HG02884 (cell line): Measurements from ENCODE around the gene INTS11.
A peak's percentile ranks its signal among the peaks of the same experiment; 100 is the strongest.
"Not testable (repeated sequence)": the region's sequence is repeated elsewhere in the genome, so short reads cannot be mapped to it uniquely, and the experiment has no call there.

Experiments used
- ATAC-seq: cut with Tn5 transposase; IDR thresholded peaks from one replicate; pipeline ENCODE4 v1.9.1; 2021; ENCODE audit warnings: mild to moderate bottlenecking, moderate library complexity; ENCODE audit not compliant: unreplicated experiment

The INTS11 gene

GRCh38 chr1:1324524-1325287 lies at the start of gene INTS11, which contains the start of gene CPTP:
TSS of gene INTS11 (minus strand) at chr1:1324660. CDS start at chr1:1324608, 52 bp downstream.
TSS of gene CPTP (plus strand) at chr1:1324802. CDS start at chr1:1326911, 2,109 bp downstream.
- peak; percentile 76 for ATAC-seq

- no peak for ATAC-seq
Measured at GRCh38 chr1:1373815-1374588, 49.5 kb upstream of the INTS11 start.

DNA sequence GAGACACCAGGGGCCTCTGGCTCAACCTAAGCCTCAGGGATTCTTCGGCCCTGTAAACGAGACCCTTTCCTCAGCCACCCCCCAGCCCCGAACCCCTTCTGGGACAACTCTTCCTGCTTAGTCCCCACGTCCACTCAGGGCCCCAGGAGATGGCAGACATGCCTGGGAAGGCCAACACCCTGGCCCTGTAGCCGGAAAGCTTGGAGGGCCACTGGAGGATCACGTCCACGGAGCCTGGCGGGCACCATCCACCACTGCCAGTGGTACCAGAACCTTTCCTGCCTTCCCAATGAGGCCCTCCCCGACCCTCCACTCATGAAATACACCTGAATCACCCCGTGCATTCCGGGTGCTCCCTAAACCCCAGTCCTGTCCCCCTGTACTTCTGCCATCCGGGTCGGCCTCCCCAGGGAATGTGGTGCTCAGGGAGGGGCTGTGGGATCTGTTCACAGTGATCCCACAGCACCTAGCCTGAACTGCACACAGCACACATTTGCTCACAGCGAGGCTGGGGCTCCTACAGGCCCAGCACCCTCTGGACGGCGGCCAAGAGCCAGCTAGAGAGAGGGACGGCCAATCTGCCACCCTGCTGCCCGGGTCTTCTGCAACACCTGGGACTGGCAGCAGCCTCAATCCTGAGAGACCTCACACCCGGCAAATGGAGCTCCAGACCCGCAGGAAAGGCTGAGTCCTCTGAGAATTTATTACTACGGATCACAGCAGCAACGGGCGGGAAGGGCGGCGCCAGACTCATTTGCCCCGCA lies 48.8 kb upstream of the INTS11 start:
- ATAC-seq = no peak

- no peak for ATAC-seq
Measured at GRCh38 chr1:1371746-1372711, 47.6 kb upstream of the INTS11 start.

DNA sequence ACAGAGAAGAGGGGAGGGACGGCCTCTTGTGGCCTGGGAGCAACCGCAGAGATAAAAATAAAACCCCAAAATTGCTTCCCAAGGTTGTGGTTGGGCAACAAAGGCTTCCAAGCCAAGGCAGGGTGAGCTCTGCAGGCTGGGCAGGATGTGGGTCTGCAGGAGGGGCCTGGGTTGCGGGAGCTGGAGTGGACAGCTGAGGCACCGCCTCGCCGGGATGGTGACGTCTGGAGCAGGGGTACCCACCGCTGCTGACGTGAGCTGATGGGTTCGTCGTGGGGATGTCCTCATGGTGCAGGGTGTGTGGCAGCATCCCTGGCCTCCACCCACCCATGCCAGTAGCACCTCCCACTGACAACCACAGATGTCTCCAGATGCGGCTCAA lies 46.9 kb upstream of the INTS11 start:
- ATAC-seq = no peak

GRCh38 chr1:1370771-1371300 lies 46.4 kb upstream of the INTS11 start:
- ATAC-seq = no peak

- not testable (repeated sequence) for ATAC-seq
Measured at GRCh38 chr1:1370094-1370493, 45.6 kb upstream of the INTS11 start.

DNA sequence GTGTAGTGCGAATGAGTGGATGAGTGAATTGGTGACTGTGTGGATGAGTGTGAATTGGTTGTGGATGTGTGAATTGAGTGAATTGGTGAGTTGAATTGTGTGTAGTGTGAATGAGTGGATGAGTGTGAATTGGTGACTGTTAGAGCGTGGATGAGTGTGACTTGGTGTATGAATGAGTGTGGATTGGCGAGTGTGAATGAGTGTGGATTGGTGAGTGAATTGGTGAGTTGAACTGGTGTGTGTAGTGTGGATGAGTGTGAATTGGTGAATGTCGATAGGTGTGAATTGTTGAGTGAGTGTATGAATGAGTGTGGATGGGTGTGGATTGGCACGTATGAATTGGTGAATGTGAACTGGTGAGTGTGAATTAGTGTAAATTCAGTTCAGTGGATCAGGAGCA lies 42.9 kb upstream of the INTS11 start:
- ATAC-seq = no peak

DNA sequence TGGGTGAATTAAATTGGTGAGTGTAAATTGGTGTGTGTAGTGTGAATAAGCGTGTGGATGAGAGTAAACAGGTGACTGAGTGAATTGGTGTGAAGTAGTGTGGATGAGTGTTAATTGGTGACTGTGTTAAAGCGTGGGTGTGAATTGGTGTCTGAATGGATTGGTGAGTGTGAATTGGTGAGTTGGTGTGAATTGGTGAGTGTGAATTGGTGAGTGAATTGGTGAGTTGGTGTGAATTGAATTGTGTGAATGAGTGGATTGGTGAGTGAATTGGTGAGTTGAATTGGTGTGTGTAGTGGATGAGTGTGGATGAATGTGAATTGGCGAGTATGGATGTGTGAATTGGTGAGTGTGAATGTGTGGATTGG lies 42.2 kb upstream of the INTS11 start:
- no peak for ATAC-seq

- no peak for ATAC-seq
Measured at GRCh38 chr1:1365875-1366698, 41.6 kb upstream of the INTS11 start.

DNA sequence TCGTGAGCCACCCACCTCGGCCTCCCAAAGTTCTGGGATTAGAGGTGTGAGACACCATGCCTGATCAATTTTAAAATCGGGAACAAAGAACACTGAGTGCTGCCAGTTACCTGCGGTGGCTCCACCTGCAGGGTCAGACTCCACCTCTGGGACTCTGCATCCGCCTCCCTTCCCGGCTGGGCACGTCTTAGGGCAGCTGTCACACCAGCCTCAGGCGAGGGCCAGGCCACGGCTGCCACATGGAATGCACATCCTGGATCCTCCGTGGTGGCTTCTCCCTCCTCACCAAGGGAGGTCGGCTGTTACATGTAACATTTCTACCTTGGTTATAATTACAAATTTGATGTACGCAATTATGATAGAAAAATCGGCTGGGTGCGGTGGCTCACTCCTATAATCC lies 39.8 kb upstream of the INTS11 start:
- ATAC-seq = no peak

- no peak for ATAC-seq
Measured at GRCh38 chr1:1361982-1362423, 37.5 kb upstream of the INTS11 start.

DNA sequence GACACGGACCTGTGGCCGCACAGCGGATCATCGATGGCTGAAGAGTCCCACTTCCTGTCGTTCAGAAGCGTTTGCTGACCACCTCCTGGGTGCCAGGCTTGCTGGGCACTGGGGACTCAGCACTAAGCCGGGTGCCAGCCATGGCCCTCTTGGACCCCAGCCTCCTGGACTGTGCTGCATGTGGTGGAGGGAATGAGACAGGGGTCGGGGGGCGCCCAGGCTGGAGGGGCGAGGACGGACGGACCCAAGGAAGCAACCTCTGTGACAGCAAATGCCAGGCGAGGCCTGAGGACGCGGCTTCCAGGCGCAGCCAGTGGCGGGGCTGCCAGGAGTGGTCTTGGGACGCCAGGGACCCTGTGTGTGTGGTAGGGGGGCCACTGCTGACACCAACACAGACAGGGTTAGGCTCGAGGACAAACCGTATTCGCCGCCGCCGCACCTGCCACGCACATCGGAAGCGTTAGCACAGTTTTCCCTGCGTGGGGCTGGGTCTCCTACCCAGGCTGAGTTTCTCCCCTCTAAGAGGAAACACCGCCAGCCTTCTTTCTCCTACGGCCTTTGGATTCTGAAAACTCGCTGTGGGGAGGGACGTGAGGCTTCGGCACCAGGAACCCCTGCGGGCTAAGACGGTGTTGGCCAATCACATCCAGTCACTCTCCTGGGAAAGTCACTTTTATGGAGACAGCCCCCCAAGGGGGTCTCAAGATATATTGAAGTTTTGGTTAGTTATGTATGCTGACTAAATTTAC lies 36.9 kb upstream of the INTS11 start:
- ATAC-seq = no peak

GRCh38 chr1:1360506-1361169 lies 36.2 kb upstream of the INTS11 start:
- no peak for ATAC-seq

DNA sequence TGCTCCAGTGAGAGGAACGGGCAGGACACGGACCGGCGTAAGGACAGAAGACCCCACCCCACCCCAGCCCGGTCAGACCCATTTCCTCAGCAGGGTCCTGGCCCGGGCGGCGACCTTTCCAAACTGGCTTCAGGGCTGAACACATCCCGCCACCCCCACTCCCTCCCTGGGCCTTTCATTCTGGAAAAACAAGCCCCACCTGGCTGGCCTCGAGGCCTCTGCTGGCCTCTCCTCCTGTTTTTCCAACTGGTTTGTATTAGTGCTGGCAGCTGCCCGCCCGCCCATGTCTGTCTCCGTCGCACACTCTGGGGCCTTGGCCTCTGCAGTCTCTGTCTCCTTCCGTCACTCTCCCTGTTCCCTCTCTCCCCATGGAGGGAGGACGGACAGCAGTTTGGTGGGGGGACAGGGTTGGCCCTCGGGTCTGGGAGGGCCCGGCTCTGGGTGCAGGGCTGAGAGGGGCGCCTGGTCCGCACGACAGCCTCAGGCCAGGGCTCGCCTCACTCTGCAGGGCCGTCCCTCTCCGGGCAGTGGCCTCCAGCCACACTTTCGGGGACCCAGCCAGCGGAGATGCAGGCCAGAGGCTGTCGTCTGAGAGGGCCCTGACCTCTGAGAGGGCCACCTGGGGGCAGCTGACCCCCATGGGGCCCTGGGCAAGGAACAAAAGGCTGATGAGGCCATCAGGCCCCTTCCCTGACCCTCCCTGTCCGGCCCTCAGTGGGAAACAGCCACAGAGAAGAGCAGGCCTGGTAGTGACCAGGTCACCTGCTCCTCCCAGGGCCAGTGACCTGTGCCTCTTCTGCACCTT lies 35.4 kb upstream of the INTS11 start:
- no peak for ATAC-seq

DNA sequence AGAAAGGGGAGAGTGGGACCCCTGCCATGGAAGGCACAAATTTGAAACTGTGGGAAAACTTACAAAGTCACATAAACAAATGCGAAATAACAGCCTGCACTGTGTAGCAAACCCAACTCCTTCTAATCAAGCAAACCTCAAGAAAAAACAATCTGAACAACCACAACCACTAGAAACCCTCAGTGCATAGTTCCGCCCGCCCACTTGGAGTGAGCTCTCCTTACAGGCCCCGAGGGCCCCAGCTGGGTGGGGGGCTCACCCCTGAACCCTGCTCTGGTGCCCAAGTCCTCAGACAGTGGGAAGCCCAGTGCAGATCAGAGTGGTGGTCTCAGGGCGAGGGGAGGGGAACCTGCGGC lies 34.8 kb upstream of the INTS11 start:
- no peak for ATAC-seq
